Trophoblast cell (in vitro differentiated cells and primary cell): ENCODE data around the gene CHMP4B.

Experiments
- DNase-seq, 2 donors: peaks; one replicate each; pipeline ENCODE4 v3.0.0-alpha.2; 2016
- H2AFZ ChIP-seq: 2 replicates; pipeline ENCODE4 v1.6.1; 2013; ENCODE audit warnings: low read length, moderate library complexity, mild to moderate bottlenecking; ENCODE audit not compliant: insufficient read depth, poor library complexity
- H2AK5ac ChIP-seq: 2 replicates; pipeline ENCODE4 v1.6.1; 2013; ENCODE audit warnings: mild to moderate bottlenecking, low read length
- H2BK120ac ChIP-seq: 2 replicates; pipeline ENCODE4 v1.6.1; 2013; ENCODE audit warnings: low read length, mild to moderate bottlenecking, moderate library complexity; ENCODE audit not compliant: insufficient read depth, poor library complexity
- H2BK12ac ChIP-seq: 2 replicates; pipeline ENCODE4 v1.6.1; 2013; ENCODE audit warnings: mild to moderate bottlenecking, low read length, moderate library complexity
- H2BK5ac ChIP-seq: 2 replicates; pipeline ENCODE4 v1.6.1; 2013; ENCODE audit warnings: low read length, low read depth, moderate library complexity, mild to moderate bottlenecking; ENCODE audit not compliant: poor library complexity
- H3K14ac ChIP-seq: 2 replicates; pipeline ENCODE4 v1.6.1; 2013; ENCODE audit warnings: mild to moderate bottlenecking, low read length
- H3K18ac ChIP-seq: 2 replicates; pipeline ENCODE4 v1.6.1; 2013; ENCODE audit warnings: mild to moderate bottlenecking, low read length
- H3K23ac ChIP-seq: 2 replicates; pipeline ENCODE4 v1.6.1; 2013; ENCODE audit warnings: low read length
- H3K27ac ChIP-seq: 2 replicates; pipeline ENCODE4 v1.5.1; 2013; ENCODE audit warnings: low read depth, mild to moderate bottlenecking, inconsistent platforms, low read length, moderate library complexity
- H3K27me3 ChIP-seq: 2 replicates; pipeline ENCODE4 v1.6.1; 2013; ENCODE audit warnings: inconsistent platforms, mild to moderate bottlenecking, low read length, moderate library complexity; ENCODE audit not compliant: insufficient read depth
- H3K36me3 ChIP-seq, 2 experiments: 1 replicate in 1 of 2; 2 replicates in 1 of 2; pipeline ENCODE4 v1.6.1; 2013; ENCODE audit warnings: low read length in 2 of 2, mild to moderate bottlenecking in 2 of 2, moderate library complexity in 1 of 2; ENCODE audit not compliant: insufficient read depth in 2 of 2, control insufficient read depth in 1 of 2
- H3K4ac ChIP-seq: 2 replicates; pipeline ENCODE4 v1.6.1; 2013; ENCODE audit warnings: low read depth, mild to moderate bottlenecking, low read length, moderate library complexity
- H3K4me1 ChIP-seq, 2 experiments: 1 replicate in 1 of 2; 2 replicates in 1 of 2; pipeline ENCODE4 v1.6.1; 2013; ENCODE audit warnings: low read length in 2 of 2, mild to moderate bottlenecking in 2 of 2, moderate library complexity in 1 of 2; ENCODE audit not compliant: insufficient read depth in 2 of 2, control insufficient read depth in 1 of 2
- H3K4me2 ChIP-seq: 2 replicates; pipeline ENCODE4 v1.6.1; 2013; ENCODE audit warnings: inconsistent platforms, mild to moderate bottlenecking, low read length, moderate library complexity
- H3K4me3 ChIP-seq: 2 replicates; pipeline ENCODE4 v1.5.1; 2013; ENCODE audit warnings: mild to moderate bottlenecking, low read depth, low read length, inconsistent platforms
- H3K79me1 ChIP-seq: one replicate; pipeline ENCODE4 v1.6.1; 2013; ENCODE audit warnings: low read length
- H3K79me2 ChIP-seq: 2 replicates; pipeline ENCODE4 v1.6.1; 2013; ENCODE audit warnings: low read length, mild to moderate bottlenecking; ENCODE audit not compliant: control insufficient read depth, insufficient read depth, poor library complexity
- H3K9ac ChIP-seq: 2 replicates; pipeline ENCODE4 v1.6.1; 2013; ENCODE audit warnings: mild to moderate bottlenecking, low read length
- H3K9me3 ChIP-seq: 2 replicates; pipeline ENCODE4 v1.6.1; 2013; ENCODE audit warnings: low read depth, mild to moderate bottlenecking, control low read depth, inconsistent platforms, low read length; ENCODE audit not compliant: insufficient read depth
- H4K12ac ChIP-seq: 2 replicates; pipeline ENCODE4 v1.6.1; 2013; ENCODE audit warnings: low read depth, mild to moderate bottlenecking, low read length, moderate library complexity
- H4K8ac ChIP-seq: 2 replicates; pipeline ENCODE4 v1.6.1; 2013; ENCODE audit warnings: low read depth, mild to moderate bottlenecking, low read length, moderate library complexity
- H4K91ac ChIP-seq: one replicate; pipeline ENCODE4 v1.6.1; 2013; ENCODE audit warnings: low read depth, mild to moderate bottlenecking, low read length, moderate library complexity
- WGBS: extraction: QIAGEN DNeasy Blood & Tissue Kit; methylation state at CpG from one replicate; pipeline ENCODE4 v1.1.7; 2013; ENCODE audit warnings: missing lambda C conversion rate; ENCODE audit not compliant: insufficient read length, insufficient coverage; ENCODE audit errors: extremely low coverage; 5-methylcytosine and 5-hydroxymethylcytosine counted together

Gene CHMP4B

DNA sequence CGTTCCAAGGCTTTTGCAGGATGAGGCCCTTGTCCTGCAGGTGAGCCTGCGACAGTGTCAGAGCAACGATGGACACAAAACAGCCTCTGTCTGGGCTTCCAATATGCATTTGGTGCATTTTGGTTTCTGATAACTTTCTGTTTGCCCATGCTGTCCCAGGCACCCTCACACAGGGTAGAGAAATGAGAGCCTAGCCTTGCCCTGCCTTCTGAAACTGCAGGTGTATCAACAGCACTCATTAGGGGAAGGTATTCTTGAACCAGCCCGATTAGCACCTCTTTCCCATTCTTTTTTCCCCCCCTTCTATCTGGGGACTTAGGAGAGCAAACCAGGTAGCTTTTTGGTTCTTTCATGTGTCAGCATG, 30.3 kb downstream of the CHMP4B start:
- no peaks in the 10 kb centered on the region for H3K9me3 ChIP-seq
- H3K23ac ChIP-seq: no peak overlapping the region
- no peak overlapping the region for H4K91ac ChIP-seq
- H2BK120ac ChIP-seq: no peak overlapping the region
- no peak overlapping the region for H3K18ac ChIP-seq
- H3K4me2 ChIP-seq: no peak overlapping the region
- WGBS: no CpG with 5 or more reads among the region's 4 CpGs
- no peak overlapping the region for H2BK5ac ChIP-seq
- no peak overlapping the region for H3K14ac ChIP-seq
- H2BK12ac ChIP-seq: no peak overlapping the region
- H3K4me1 ChIP-seq: peaks cover 23 to 36% of the 10 kb centered on the region in 2 experiments
- no peak for DNase-seq
- peaks cover 4% of the 10 kb centered on the region for H3K79me1 ChIP-seq
- no peak overlapping the region for H3K9ac ChIP-seq
- H3K36me3 ChIP-seq: no peaks in the 10 kb centered on the region
- H3K79me2 ChIP-seq: peaks cover 9% of the 10 kb centered on the region
- H3K4ac ChIP-seq: peak overlapping the region; percentile 24
- peak overlapping the region; percentile 5 for H2AFZ ChIP-seq
- no peak overlapping the region for H4K8ac ChIP-seq
- no peak overlapping the region for H4K12ac ChIP-seq
- no peak overlapping the region for H3K4me3 ChIP-seq
- no peaks in the 10 kb centered on the region for H3K27me3 ChIP-seq
- H3K27ac ChIP-seq: no peak overlapping the region
- H2AK5ac ChIP-seq: no peak overlapping the region

- no peak overlapping the region for H2BK12ac ChIP-seq
- no peak overlapping the region for H2BK5ac ChIP-seq
- H3K23ac ChIP-seq: no peak overlapping the region
- no peak overlapping the region for H4K91ac ChIP-seq
- peaks cover 4% of the 10 kb centered on the region for H3K79me1 ChIP-seq
- H4K8ac ChIP-seq: no peak overlapping the region
- H3K79me2 ChIP-seq: peaks cover 9% of the 10 kb centered on the region
- H2BK120ac ChIP-seq: no peak overlapping the region
- no peak for DNase-seq
- no peak overlapping the region for H3K14ac ChIP-seq
- no peak overlapping the region for H3K9ac ChIP-seq
- no peak overlapping the region for H3K27ac ChIP-seq
- H4K12ac ChIP-seq: no peak overlapping the region
- H2AK5ac ChIP-seq: no peak overlapping the region
- no peak overlapping the region for H3K4me2 ChIP-seq
- no CpG with 5 or more reads among the region's 3 CpGs for WGBS
- no peaks in the 10 kb centered on the region for H3K36me3 ChIP-seq
- H3K4ac ChIP-seq: peak overlapping the region; percentile 7
- no peaks in the 10 kb centered on the region for H3K9me3 ChIP-seq
- H2AFZ ChIP-seq: no peak overlapping the region
- H3K27me3 ChIP-seq: no peaks in the 10 kb centered on the region
- peaks cover 19 to 35% of the 10 kb centered on the region in 2 experiments for H3K4me1 ChIP-seq
- no peak overlapping the region for H3K4me3 ChIP-seq
- no peak overlapping the region for H3K18ac ChIP-seq
Observed at GRCh38 chr20:33842346-33842745, 31.2 kb downstream of the CHMP4B start.

GRCh38 chr20:33843050-33843449, 31.9 kb downstream of the CHMP4B start:
- Histone ChIP-seq H3K23ac (no peak overlapping the region), H2BK12ac (no peak overlapping the region), H4K12ac (no peak overlapping the region), H3K4me2 (no peak overlapping the region), H3K9ac (no peak overlapping the region), H3K4ac (no peak overlapping the region), H3K36me3 (no peaks in the 10 kb centered on the region), H2AK5ac (no peak overlapping the region), H3K14ac (no peak overlapping the region), H3K27me3 (no peaks in the 10 kb centered on the region), H2BK120ac (no peak overlapping the region), H3K79me2 (peaks cover 9% of the 10 kb centered on the region), H4K91ac (no peak overlapping the region), H4K8ac (no peak overlapping the region), H3K4me3 (no peak overlapping the region), H3K9me3 (no peaks in the 10 kb centered on the region), H2BK5ac (no peak overlapping the region), H2AFZ (no peak overlapping the region), H3K4me1 (peaks cover 16 to 31% of the 10 kb centered on the region in 2 experiments), H3K79me1 (peaks cover 4% of the 10 kb centered on the region), H3K18ac (no peak overlapping the region), H3K27ac (no peak overlapping the region)
- DNase-seq: no peak
- no CpG with 5 or more reads among the region's 1 CpG for WGBS

GRCh38 chr20:33843854-33844253, 32.7 kb downstream of the CHMP4B start:
- Histone ChIP-seq H3K27ac (no peak overlapping the region), H3K4ac (no peak overlapping the region), H3K79me2 (peaks cover 5% of the 10 kb centered on the region), H2BK12ac (no peak overlapping the region), H2AK5ac (no peak overlapping the region), H2AFZ (no peak overlapping the region), H3K36me3 (peaks cover 5% of the 10 kb centered on the region in 2 experiments), H3K4me1 (peaks cover 11 to 24% of the 10 kb centered on the region in 2 experiments), H3K4me2 (no peak overlapping the region), H3K18ac (no peak overlapping the region), H3K4me3 (no peak overlapping the region), H3K79me1 (peaks cover 2% of the 10 kb centered on the region), H4K8ac (no peak overlapping the region), H2BK120ac (no peak overlapping the region), H2BK5ac (no peak overlapping the region), H4K12ac (no peak overlapping the region), H3K9ac (no peak overlapping the region), H3K9me3 (no peaks in the 10 kb centered on the region), H3K27me3 (no peaks in the 10 kb centered on the region), H4K91ac (no peak overlapping the region), H3K23ac (no peak overlapping the region), H3K14ac (no peak overlapping the region)
- DNase-seq: no peak
- no CpG with 5 or more reads among the region's 4 CpGs for WGBS
